CD14-positive monocyte (primary cell): ENCODE results near the gene RRP8. TPM values are rescaled to one million over a fixed set of nuclear protein-coding genes. Genes with fewer than 3 reads are reported as not detected.
A peak's percentile ranks its signal among the peaks of the same experiment; 100 is the strongest.

ENCODE experiments used
- DNase-seq, 3 donors: peaks; one replicate each; pipeline ENCODE4 v3.0.0-alpha.2; 2011 to 2022
- H2AFZ ChIP-seq: 2 replicates; pipeline ENCODE4 v1.6.0; 2012; ENCODE audit warnings: mild to moderate bottlenecking, low read depth, low read length, inconsistent platforms; ENCODE audit not compliant: insufficient read depth, poor library complexity, severe bottlenecking
- H3K27ac ChIP-seq, 2 donors: 1 replicate in 1 of 2; 2 replicates in 1 of 2; pipeline ENCODE4 v1.5.1; 2012 to 2013; ENCODE audit warnings: low read length in 2 of 2, control low read depth in 1 of 2, inconsistent platforms in 1 of 2, low read depth in 1 of 2, mild to moderate bottlenecking in 1 of 2
- H3K27me3 ChIP-seq, 2 donors: one replicate each; pipeline versions ENCODE4 v1.6.0 to v1.6.1; 2011 to 2013; ENCODE audit warnings: low read length in 2 of 2; ENCODE audit not compliant: control insufficient read depth in 2 of 2, insufficient read depth in 2 of 2
- H3K36me3 ChIP-seq, 2 donors: replicated peaks in 1 of 2; 1 replicate in 1 of 2; 2 replicates in 1 of 2; pipeline versions ENCODE4 v1.5.1 to v1.6.1; 2012 to 2013; ENCODE audit warnings: low read length in 2 of 2, control low read depth in 1 of 2, inconsistent platforms in 1 of 2, mild to moderate bottlenecking in 1 of 2; ENCODE audit not compliant: insufficient read depth in 2 of 2, control insufficient read depth in 1 of 2
- H3K4me1 ChIP-seq, 2 donors: 1 replicate in 1 of 2; 2 replicates in 1 of 2; pipeline versions ENCODE4 v1.5.1 to v1.6.1; 2012 to 2013; ENCODE audit warnings: low read length in 2 of 2, control low read depth in 1 of 2, inconsistent platforms in 1 of 2, mild to moderate bottlenecking in 1 of 2, moderate library complexity in 1 of 2; ENCODE audit not compliant: insufficient read depth in 2 of 2, control insufficient read depth in 1 of 2
- H3K4me2 ChIP-seq: replicated peaks from 2 replicates; pipeline ENCODE3; 2012; ENCODE audit warnings: low read length, moderate library complexity, mild to moderate bottlenecking; ENCODE audit not compliant: poor library complexity, severe bottlenecking; ENCODE audit errors: extremely low read depth
- H3K4me3 ChIP-seq, 3 experiments: fragments of 200-600 bp in 1 of 3; sonication (generic) in 1 of 3; replicated peaks in 1 of 3; 1 replicate in 2 of 3; 2 replicates in 1 of 3; pipeline ENCODE4 v1.5.1; 2011 to 2013; ENCODE audit warnings: low read length in 3 of 3, mild to moderate bottlenecking in 3 of 3, control low read depth in 2 of 3, low read depth in 2 of 3, inconsistent platforms in 1 of 3, moderate library complexity in 1 of 3
- H3K79me2 ChIP-seq: 2 replicates; pipeline ENCODE4 v1.6.0; 2012; ENCODE audit warnings: mild to moderate bottlenecking, control low read depth, inconsistent platforms, low read length, moderate library complexity; ENCODE audit not compliant: insufficient read depth
- H3K9ac ChIP-seq: 2 replicates; pipeline ENCODE4 v1.6.0; 2017; ENCODE audit warnings: low read length, mild to moderate bottlenecking; ENCODE audit not compliant: insufficient read depth, poor library complexity, severe bottlenecking
- H3K9me3 ChIP-seq, 2 donors: replicated peaks in 1 of 2; 1 replicate in 1 of 2; 2 replicates in 1 of 2; pipeline versions ENCODE4 v1.5.1 to v1.6.1; 2012 to 2013; ENCODE audit warnings: low read length in 2 of 2, control low read depth in 1 of 2; ENCODE audit not compliant: control insufficient read depth in 1 of 2, insufficient read depth in 1 of 2
- H4K20me1 ChIP-seq: 2 replicates; pipeline ENCODE4 v1.6.0; 2012; ENCODE audit warnings: mild to moderate bottlenecking, low read length, control low read depth, moderate library complexity; ENCODE audit not compliant: insufficient read depth
- H3K27ac Mint-ChIP-seq, 7 donors: one replicate each; pipeline ENCODE4 v1.8.0; 2020; ENCODE audit warnings: mild to moderate bottlenecking in 7 of 7, mixed read lengths in 7 of 7, moderate library complexity in 6 of 7, inconsistent platforms in 2 of 7
- H3K27me3 Mint-ChIP-seq, 3 donors: one replicate each; pipeline ENCODE4 v1.8.0; 2021 to 2022; ENCODE audit warnings: low read depth in 3 of 3, mild to moderate bottlenecking in 3 of 3, mixed read lengths in 3 of 3, moderate library complexity in 3 of 3, inconsistent platforms in 1 of 3
- H3K36me3 Mint-ChIP-seq, 2 donors: one replicate each; pipeline ENCODE4 v1.8.0; 2020; ENCODE audit warnings: mixed read lengths in 2 of 2, inconsistent platforms in 1 of 2, mild to moderate bottlenecking in 1 of 2
- H3K4me1 Mint-ChIP-seq: one replicate; pipeline ENCODE4 v1.8.0; 2020; ENCODE audit warnings: mild to moderate bottlenecking, mixed read lengths
- H3K4me3 Mint-ChIP-seq, 2 donors: one replicate each; pipeline ENCODE4 v1.8.0; 2020; ENCODE audit warnings: mild to moderate bottlenecking in 2 of 2, mixed read lengths in 2 of 2, moderate library complexity in 1 of 2
- H3K9me3 Mint-ChIP-seq, 7 donors: one replicate each; pipeline ENCODE4 v1.8.0; 2020 to 2022; ENCODE audit warnings: mixed read lengths in 7 of 7, mild to moderate bottlenecking in 6 of 7, moderate library complexity in 6 of 7, inconsistent platforms in 2 of 7
- WGBS: methylation state at CpG from one replicate; pipeline ENCODE4 v1.1.5; 2013; ENCODE audit warnings: missing lambda C conversion rate; ENCODE audit not compliant: insufficient coverage; 5-methylcytosine and 5-hydroxymethylcytosine counted together
- intact Hi-C, 2 donors: fragments of 100-400 bp; cut with micrococcal nuclease; formaldehyde crosslinking; loops; one replicate each; pipeline versions ENCODE4 v1.15.0 to v1.15.1; 2023
- polyA plus RNA-seq, 3 donors: library from polyadenylated mRNA; depleted of rRNA in 1 of 3; unstranded in 2 of 3; stranded (reverse) in 1 of 3; fragments of 300-500 nt in 2 of 3; fragments of >200 nt in 1 of 3; fragmentation: Illumina TruSeq in 2 of 3; gene quantifications; 1 replicate in 2 of 3; 2 replicates in 1 of 3; pipeline ENCODE4 v1.2.3, GENCODE V29; 2012 to 2021
- TF ChIP-seq, protein P1 (sequence below): fragments of 200-600 bp; IDR thresholded peaks from one replicate; pipeline ENCODE4 v1.8.0; 2022; ENCODE audit warnings: antibody characterized with exemption, mild to moderate bottlenecking

RRP8 gene
- polyA plus RNA-seq, 3 donors = 7.2 to 14.1 (median 11.9) TPM

DNA sequence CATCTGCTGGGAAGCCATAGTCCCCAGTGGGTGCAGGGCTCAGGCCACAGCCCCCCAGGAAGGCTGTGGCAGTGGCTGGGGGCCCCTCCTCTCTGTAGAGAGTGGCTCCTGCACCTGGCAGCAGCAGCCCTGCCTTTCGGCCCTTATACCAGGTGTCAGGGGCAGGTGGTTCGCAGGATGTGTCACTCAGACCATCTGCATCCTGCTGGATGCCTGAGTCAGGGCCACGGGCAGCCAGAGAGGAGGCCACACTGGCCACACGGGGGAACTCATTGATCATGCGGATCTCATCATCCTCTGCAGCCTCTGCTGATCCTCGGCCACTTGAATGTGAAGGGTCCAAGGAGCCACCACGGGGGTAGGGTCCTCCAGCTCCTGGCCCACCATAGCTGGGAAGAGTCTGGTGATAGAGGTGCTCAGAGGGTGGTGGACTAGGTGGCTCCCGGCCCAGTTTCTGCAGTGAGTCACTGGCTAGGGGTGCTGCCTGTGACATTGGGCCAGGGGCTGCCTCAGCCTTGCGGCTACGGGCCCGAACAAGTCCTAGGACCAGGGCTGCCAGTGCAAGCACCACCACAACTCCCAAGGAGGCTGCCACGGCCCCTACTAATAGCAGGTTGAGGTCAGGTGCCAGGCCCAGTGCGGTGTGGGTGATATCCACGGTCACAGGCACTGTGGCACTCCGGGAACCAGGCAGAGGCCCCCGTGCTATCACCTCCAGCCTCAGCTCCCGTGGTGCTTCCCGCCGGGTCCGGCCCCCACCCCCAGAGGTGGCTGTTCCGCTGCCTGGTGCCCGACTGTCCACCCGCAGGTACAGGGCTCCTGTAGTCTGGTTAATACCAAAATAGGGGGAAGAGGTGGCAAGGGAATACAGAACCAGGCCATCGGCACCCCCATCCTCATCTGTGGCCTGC lies 19.1 kb upstream of the RRP8 start:
- Mint-ChIP-seq H3K36me3 (no peaks in the 10 kb centered on the region), H3K27ac (peak overlapping the region in 1 of 7 donors; percentile 31), H3K4me1 (peaks cover 3% of the 10 kb centered on the region), H3K27me3 (no peaks in the 10 kb centered on the region), H3K9me3 (peaks cover 0 to 2% (median 0%) of the 10 kb centered on the region in 7 donors), H3K4me3 (no peak overlapping the region)
- Histone ChIP-seq H3K27me3 (no peaks in the 10 kb centered on the region), H3K79me2 (peaks cover 18% of the 10 kb centered on the region), H3K9me3 (no peaks in the 10 kb centered on the region), H2AFZ (no peak overlapping the region), H3K4me1 (peaks cover 29 to 36% of the 10 kb centered on the region in 2 donors), H3K36me3 (no peaks in the 10 kb centered on the region), H3K9ac (no peak overlapping the region), H3K4me3 (no peak overlapping the region), H3K4me2 (no peak overlapping the region), H3K27ac (no peak overlapping the region), H4K20me1 (peaks cover 4% of the 10 kb centered on the region)
- WGBS = 92% methylated on average over 17 of the region's 24 CpGs
- DNase-seq = no peak
- TF ChIP-seq, protein P1, sequence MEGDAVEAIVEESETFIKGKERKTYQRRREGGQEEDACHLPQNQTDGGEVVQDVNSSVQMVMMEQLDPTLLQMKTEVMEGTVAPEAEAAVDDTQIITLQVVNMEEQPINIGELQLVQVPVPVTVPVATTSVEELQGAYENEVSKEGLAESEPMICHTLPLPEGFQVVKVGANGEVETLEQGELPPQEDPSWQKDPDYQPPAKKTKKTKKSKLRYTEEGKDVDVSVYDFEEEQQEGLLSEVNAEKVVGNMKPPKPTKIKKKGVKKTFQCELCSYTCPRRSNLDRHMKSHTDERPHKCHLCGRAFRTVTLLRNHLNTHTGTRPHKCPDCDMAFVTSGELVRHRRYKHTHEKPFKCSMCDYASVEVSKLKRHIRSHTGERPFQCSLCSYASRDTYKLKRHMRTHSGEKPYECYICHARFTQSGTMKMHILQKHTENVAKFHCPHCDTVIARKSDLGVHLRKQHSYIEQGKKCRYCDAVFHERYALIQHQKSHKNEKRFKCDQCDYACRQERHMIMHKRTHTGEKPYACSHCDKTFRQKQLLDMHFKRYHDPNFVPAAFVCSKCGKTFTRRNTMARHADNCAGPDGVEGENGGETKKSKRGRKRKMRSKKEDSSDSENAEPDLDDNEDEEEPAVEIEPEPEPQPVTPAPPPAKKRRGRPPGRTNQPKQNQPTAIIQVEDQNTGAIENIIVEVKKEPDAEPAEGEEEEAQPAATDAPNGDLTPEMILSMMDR = no peak
- intact Hi-C loops = no loop called here

DNA sequence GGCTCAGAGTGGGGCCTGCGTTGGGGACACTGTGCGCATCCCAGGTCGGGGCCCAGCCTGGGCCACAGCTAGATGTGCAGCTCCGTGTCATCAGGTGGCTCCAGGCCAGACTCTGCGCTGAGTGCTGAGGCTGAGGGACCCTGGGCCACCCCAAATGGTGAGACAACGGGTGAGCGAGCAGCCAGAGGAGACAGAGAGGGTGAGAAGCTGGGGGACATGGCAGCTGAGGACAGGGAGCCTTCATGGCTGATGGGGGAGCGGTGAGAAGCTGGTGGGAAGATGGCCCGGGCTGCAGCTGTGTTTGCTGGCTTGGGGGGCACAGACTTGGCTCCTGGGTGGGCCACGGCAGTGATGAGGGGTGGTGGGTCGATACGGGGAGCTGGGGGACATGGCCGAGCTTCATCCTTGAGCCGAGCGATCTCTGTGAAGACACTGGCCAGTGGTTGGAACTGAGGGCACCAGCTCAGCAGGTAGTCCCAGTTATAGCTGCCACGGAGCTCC lies 18.3 kb upstream of the RRP8 start:
- intact Hi-C loops = no loop called here
- 95% methylated on average over 16 of the region's 16 CpGs for WGBS

More for the DNA sequence above, 18.3 kb upstream of the RRP8 start:
- TF ChIP-seq, protein P1 = no peak
- H3K4me2 ChIP-seq = no peak overlapping the region
- peaks cover 31 to 38% of the 10 kb centered on the region in 2 donors for H3K4me1 ChIP-seq
- no peak overlapping the region for H3K27ac ChIP-seq
- H4K20me1 ChIP-seq = peaks cover 11% of the 10 kb centered on the region
- H3K4me3 ChIP-seq = no peak overlapping the region
- peaks cover 2% of the 10 kb centered on the region for H3K4me1 Mint-ChIP-seq
- H3K36me3 ChIP-seq = peaks cover 2 to 7% of the 10 kb centered on the region in 2 donors
- peak overlapping the region in 1 of 7 donors; percentile 61 for H3K27ac Mint-ChIP-seq
- H3K9me3 ChIP-seq = no peaks in the 10 kb centered on the region
- H2AFZ ChIP-seq = no peak overlapping the region
- DNase-seq = no peak
- H3K79me2 ChIP-seq = peaks cover 25% of the 10 kb centered on the region
- no peaks in the 10 kb centered on the region for H3K36me3 Mint-ChIP-seq
- H3K4me3 Mint-ChIP-seq = no peak overlapping the region
- no peaks in the 10 kb centered on the region for H3K27me3 ChIP-seq
- no peak overlapping the region for H3K9ac ChIP-seq
- no peaks in the 10 kb centered on the region for H3K27me3 Mint-ChIP-seq
- peaks cover 0 to 2% (median 0%) of the 10 kb centered on the region in 7 donors for H3K9me3 Mint-ChIP-seq
